GM12872 (cell line): ENCODE measurements around the gene MAN1A1.

ENCODE experiments used
- TF ChIP-seq, protein P1 (sequence below): IDR thresholded peaks from 3 replicates; pipeline ENCODE4 v1.5.1; 2011; ENCODE audit warnings: low read depth, mild to moderate bottlenecking, low read length, moderate library complexity; ENCODE audit not compliant: insufficient read depth

MAN1A1 gene

DNA sequence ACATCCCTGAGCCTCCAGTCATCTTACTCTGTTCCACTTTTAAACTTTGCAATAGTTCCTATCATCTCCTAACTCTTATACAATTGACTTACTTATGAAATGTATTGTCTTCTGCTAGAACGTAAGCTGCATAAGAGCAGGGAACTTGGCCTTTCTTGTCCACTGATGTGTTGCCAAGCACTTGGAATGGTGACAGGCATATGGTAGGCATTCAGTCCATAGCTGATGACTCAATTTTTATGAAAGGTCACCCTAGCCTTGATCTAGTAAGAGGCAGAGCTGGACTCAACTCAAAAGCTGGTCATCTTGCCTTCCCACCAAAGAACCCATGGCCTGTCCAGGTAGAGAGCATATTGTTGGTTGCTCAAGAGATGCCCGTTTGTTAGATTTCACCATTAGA is 188.7 kb downstream of the MAN1A1 start:
- TF ChIP-seq, protein P1, sequence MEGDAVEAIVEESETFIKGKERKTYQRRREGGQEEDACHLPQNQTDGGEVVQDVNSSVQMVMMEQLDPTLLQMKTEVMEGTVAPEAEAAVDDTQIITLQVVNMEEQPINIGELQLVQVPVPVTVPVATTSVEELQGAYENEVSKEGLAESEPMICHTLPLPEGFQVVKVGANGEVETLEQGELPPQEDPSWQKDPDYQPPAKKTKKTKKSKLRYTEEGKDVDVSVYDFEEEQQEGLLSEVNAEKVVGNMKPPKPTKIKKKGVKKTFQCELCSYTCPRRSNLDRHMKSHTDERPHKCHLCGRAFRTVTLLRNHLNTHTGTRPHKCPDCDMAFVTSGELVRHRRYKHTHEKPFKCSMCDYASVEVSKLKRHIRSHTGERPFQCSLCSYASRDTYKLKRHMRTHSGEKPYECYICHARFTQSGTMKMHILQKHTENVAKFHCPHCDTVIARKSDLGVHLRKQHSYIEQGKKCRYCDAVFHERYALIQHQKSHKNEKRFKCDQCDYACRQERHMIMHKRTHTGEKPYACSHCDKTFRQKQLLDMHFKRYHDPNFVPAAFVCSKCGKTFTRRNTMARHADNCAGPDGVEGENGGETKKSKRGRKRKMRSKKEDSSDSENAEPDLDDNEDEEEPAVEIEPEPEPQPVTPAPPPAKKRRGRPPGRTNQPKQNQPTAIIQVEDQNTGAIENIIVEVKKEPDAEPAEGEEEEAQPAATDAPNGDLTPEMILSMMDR = no peak

DNA sequence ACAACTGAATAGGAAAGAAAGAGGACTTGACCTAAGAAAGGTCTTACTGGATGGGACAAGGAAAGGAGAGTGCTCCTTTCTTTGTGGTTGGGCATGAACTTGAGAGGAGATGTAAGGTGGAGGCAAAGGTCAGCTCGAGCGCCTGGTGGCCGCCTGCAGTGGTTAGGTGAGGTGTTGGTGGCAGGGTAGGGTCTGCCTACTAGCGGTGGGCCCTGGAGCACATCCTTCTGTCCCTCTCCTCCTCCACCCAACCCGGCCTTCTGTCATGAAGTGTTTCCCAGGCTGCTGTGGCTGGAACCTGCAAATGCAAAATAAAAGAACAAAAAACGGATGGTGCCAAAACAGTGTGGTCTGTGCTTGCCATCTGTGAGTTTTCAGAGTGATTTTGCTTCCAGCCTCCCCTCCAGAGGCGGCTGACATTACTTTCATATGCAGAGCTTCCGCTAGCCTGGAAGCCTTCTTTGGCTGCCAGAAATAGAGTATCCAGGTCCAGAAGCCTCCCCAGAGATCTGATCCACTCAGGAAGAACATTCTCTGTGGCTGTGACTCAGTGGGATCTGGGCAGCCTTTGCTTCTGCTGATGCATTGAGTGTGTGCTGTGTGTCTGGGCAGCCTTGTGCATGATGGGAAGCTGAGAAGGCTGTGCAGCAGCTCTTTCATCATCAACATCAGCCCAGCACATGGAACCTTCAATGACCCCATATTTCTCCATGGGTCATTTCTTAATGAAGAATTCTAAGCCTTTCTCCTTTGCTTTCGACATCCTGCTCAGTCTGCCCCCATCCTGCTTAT is 191.3 kb downstream of the MAN1A1 start:
- TF ChIP-seq, protein P1 = no peak

DNA sequence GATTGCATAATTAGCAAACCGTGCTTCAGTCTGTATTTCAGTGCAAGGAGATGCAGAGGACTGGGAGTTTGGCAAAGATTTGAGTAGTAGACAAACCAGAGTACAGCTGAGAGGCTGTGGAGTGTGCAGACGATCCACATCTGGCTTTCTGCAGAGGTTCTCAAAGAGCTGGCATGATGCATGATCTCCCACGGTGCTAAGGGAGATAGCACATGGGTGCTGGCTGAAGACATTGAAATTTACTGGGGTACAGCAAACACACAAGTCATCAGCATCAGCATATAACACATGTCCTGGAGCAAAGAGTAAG is 192.1 kb downstream of the MAN1A1 start:
- TF ChIP-seq, protein P1 = no peak

DNA sequence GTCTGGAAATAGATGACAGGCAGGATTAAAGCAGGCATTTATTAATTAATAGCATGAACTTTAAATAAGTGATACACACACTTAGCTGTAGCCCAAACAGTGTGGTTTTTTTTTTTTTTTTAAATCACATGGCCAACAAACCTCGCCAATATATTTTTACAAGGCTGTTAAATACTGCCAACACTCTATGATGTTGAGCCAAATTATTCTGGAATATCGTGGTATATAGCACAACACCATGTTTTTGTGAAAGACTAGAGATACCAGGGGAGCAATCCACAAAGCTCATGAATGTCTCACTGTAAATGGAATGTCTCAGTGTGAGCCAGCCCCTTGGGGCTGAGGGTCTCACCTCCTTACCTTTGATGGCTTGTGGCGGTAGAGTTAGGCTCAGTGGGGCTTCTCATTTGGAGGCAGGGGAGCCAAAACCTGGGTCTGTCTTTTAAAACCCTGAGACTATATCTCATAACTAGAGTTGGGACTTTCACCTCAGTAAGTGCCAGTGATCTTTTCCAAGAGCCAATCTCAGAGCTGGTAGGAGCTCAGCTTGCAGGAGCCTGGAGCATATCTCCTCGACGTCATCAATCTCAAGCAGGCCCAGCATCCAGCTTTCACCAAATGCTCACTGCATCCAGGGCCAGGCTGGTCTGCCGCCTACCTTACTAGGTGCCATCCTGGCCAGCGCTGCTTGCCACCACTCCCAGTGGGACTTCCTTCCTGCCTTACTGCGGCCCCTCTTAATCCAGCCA is 192.6 kb downstream of the MAN1A1 start:
- TF ChIP-seq, protein P1 = no peak

DNA sequence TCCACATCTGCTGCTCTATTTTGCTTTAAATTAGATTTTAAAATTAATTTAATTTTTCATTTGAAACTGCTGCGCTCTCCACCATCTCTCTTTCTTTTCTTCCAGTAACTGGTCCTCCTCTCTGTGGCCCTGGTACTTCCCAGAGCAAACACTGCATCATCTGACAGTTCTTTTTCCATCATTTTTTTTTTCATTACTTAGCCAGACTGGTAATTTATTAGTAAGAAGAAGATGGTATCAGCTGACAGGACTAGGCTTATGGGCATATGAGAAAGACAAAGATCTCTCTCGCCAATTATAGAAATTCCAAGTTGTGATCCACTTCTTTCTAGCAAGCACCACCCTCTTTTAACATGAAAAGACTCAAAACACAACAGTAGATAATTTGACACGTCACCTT is 197.4 kb downstream of the MAN1A1 start:
- TF ChIP-seq, protein P1 = no peak

DNA sequence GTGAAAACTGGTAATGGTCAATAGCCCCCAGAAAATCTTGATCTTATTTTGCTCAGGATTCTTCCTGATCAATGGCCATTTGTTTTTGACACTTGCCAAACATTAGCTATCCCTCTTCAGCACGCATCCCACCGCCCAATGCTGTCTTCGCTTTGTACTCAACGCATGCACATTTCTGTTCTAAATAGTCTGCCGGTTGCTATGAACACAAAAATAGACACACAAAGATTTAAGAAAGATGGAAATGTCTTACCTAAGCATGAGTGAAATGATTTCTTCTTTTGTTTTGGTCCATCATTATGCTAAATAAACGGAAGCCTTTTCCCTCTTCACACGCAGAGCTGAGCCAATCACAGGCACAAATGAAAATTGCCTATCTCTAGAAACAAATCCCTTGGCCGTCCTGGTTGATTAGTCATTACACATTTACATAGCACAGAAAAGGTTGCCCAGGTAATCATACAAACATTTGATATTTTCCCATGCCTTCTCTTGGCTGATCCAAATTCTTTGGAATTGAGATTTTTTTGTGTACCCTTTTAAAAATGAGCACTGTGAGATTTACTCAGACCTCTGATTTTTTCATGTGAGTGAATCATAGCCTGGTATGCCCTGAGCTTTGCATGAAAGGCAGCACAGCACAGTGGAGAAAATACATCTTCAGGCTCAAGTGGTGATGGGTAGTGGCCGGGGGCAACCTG is 200.6 kb downstream of the MAN1A1 start:
- TF ChIP-seq, protein P1 = no peak

DNA sequence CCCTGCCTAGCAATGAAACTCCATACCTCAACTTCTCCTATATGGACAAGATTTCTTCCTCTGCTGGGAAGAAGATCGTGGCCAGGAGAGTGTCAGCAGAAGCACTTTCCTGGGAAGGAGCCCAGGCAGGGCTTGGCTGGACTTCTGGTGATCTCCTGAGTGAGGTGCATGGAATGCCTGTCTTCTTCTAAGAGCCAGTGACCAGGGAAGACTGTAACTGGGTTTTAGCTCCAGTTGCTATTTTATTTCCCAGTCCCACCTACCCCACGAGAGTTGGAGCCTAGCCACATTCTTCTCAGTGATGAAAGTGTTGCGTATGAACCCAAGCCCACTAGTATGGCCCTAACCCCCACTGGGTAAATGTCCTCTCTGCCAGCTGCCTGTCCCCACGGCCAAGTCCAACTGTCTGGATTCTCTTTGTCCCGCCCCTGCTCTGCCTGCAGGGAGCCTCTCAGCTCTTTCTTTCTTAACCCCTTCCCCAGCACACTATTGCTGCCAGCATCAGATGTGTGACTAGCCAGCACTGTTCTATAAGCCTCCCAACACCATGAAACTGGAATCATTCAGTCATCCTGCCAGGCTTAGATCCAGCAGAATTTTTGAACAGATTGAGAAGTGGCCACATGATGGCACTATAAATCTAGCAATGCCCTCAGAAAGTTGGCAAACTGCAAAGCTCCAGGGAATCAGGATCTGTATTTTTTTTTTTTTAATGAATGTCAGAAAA is 201.3 kb downstream of the MAN1A1 start:
- TF ChIP-seq, protein P1 = peak; percentile 55
